ENCODE measurements around the gene IFI44.

IFI44 gene

DNA sequence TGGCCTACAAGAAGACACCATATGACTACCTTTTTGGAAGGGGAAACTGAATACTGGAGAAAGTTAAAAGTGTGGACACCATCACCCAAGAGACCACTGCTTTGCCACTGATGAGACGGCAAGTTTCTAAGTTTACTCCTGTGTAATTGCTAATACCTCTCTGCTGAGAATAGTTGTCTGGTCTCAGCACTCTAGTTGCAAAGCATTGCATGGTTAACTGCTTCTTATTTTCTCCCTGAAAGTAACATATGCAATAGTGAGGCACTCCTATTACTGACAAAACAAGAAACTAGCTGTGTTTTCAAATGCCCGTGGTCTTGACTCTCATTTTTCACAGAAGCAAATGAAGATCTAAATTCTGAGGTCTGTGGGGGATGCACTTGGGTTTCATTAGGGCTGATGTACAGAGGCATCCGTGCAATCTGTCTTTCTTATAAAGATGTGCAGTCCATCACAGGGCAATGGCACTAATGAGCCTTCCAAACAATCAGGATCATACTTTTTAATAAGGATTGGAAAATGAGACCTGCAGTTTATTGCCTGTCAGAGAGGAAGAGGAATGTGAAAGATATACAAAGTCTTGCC is 62.9 kb downstream of the IFI44 start:
- no peak for DNase-seq

DNA sequence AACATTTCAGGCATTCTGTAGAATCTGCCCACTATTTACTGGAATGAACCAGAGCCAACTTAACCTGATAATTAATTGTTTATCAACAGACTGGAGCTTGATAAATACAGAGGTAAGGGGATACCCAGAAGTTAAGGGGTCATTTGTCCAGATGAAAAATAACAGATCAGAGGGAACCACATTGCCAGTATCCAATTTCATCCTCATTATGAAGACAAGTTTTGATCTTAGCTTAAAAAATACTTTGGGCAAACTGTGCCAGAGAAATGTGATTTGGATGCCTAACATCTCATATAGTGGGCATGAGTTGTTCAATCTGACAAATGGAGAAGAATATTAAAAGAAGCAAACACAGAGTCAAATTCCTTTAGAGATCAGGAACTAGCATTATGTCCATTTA is 63.7 kb downstream of the IFI44 start:
- no peak for DNase-seq

Measured in CD4-positive, alpha-beta T cell treated with Interleukin-17A for 1 hour (primary cell).